ENCODE data around the gene MAPK10.
A peak's percentile ranks its signal among the peaks of the same experiment; 100 is the strongest.

Gene MAPK10

GRCh38 chr4:86354390-86354789, 5.5 kb downstream of the MAPK10 start:
- no peak for TF ChIP-seq CTCF (IDR thresholded peaks at IDR 0.05; ENCODE audit: control insufficient read depth, extremely low read depth, insufficient read depth)
- H3K4me3 ChIP-seq (ENCODE audit: low read depth, low read length), result no peak overlapping the region
- DNase-seq (ENCODE audit: low read depth), result no peak

- DNase-seq (ENCODE audit: low read depth), result no peak
- no peak overlapping the region for H3K4me3 ChIP-seq (ENCODE audit: low read depth, low read length)
- TF ChIP-seq CTCF (IDR thresholded peaks at IDR 0.05; ENCODE audit: control insufficient read depth, extremely low read depth, insufficient read depth), result no peak
Observed at GRCh38 chr4:86346320-86346719, 13.5 kb downstream of the MAPK10 start.

GRCh38 chr4:86344127-86344526, 15.7 kb downstream of the MAPK10 start:
- no peak for DNase-seq (ENCODE audit: low read depth)
- H3K4me3 ChIP-seq (ENCODE audit: low read depth, low read length), result no peak overlapping the region
- TF ChIP-seq CTCF (IDR thresholded peaks at IDR 0.05; ENCODE audit: control insufficient read depth, extremely low read depth, insufficient read depth), result no peak

GRCh38 chr4:86338989-86339388, 20.9 kb downstream of the MAPK10 start:
- no peak for DNase-seq (ENCODE audit: low read depth)
- no peak for TF ChIP-seq CTCF (IDR thresholded peaks at IDR 0.05; ENCODE audit: control insufficient read depth, extremely low read depth, insufficient read depth)
- no peak overlapping the region for H3K4me3 ChIP-seq (ENCODE audit: low read depth, low read length)

- peak; percentile 23 for DNase-seq (ENCODE audit: low read depth)
- no peak overlapping the region for H3K4me3 ChIP-seq (ENCODE audit: low read depth, low read length)
- TF ChIP-seq CTCF (IDR thresholded peaks at IDR 0.05; ENCODE audit: control insufficient read depth, extremely low read depth, insufficient read depth), result no peak
Observed at GRCh38 chr4:86338521-86338920, 21.3 kb downstream of the MAPK10 start.

- H3K4me3 ChIP-seq (ENCODE audit: low read depth, low read length), result no peak overlapping the region
- TF ChIP-seq CTCF (IDR thresholded peaks at IDR 0.05; ENCODE audit: control insufficient read depth, extremely low read depth, insufficient read depth), result no peak
Observed at GRCh38 chr4:86334020-86334750, 25.7 kb downstream of the MAPK10 start.

GRCh38 chr4:86333236-86333635, 26.6 kb downstream of the MAPK10 start:
- no peak for DNase-seq (ENCODE audit: low read depth)
- TF ChIP-seq CTCF (IDR thresholded peaks at IDR 0.05; ENCODE audit: control insufficient read depth, extremely low read depth, insufficient read depth), result no peak
- no peak overlapping the region for H3K4me3 ChIP-seq (ENCODE audit: low read depth, low read length)

More at GRCh38 chr4:86334020-86334750, 25.7 kb downstream of the MAPK10 start:
- no peak for DNase-seq (ENCODE audit: low read depth)

All from LNCaP clone FGC (cell line).